SK-N-SH (cell line): ENCODE results near the gene TUBD1. TPM values are rescaled to one million over a fixed set of nuclear protein-coding genes. Genes with fewer than 3 reads are reported as not detected.
A peak's percentile ranks its signal among the peaks of the same experiment; 100 is the strongest.

Experiments
- CTCF ChIA-PET: fragments of 300-600, 350-600 bp; formaldehyde crosslinking; extraction: SDS; loops from one replicate; lab custom pipeline; 2021; lab: Yijun Ruan, JAX
- POLR2A ChIA-PET: fragments of 350-600 bp; sonication (Branson Sonifier 250); formaldehyde crosslinking; extraction: SDS; loops from one replicate; lab custom pipeline; 2020; ENCODE audit warnings: antibody characterized with exemption, inconsistent platforms; lab: Yijun Ruan, JAX
- DNase-seq: peaks from one replicate; pipeline ENCODE4 v3.0.0; 2012
- H2AFZ ChIP-seq: fragments of 200-600 bp; sonication (generic); 2 replicates; pipeline ENCODE4 v1.8.1; 2016; ENCODE audit warnings: antibody characterized with exemption, mild to moderate bottlenecking, low read depth
- H3F3A ChIP-seq: fragments of 200-600 bp; sonication (generic); replicated peaks from 2 replicates; pipeline ENCODE3; 2016; ENCODE audit warnings: antibody characterized with exemption, mild to moderate bottlenecking; ENCODE audit not compliant: insufficient read depth
- H3K27ac ChIP-seq, 2 experiments: fragments of 200-500 bp in 1 of 2; fragments of 200-600 bp in 1 of 2; sonication (Bioruptor generic) in 1 of 2; sonication (generic), shearing (Covaris generic) in 1 of 2; 2 replicates each; pipeline versions ENCODE4 v1.5.1 to v1.6.1; 2014 to 2016; ENCODE audit warnings: low read depth in 2 of 2, inconsistent platforms in 1 of 2, low read length in 1 of 2, mild to moderate bottlenecking in 1 of 2, mixed read lengths in 1 of 2
- H3K27me3 ChIP-seq: fragments of 200-600 bp; sonication (generic), shearing (Covaris generic); 2 replicates; pipeline ENCODE4 v1.6.1; 2016; ENCODE audit warnings: mixed run types; ENCODE audit not compliant: insufficient read depth
- H3K36me3 ChIP-seq, 2 experiments: fragments of 200-500 bp in 1 of 2; fragments of 200-600 bp in 1 of 2; sonication (Bioruptor generic) in 1 of 2; sonication (generic) in 1 of 2; replicated peaks in 1 of 2; 2 replicates each; pipeline versions ENCODE3 to v1.5.1; 2014 to 2016; ENCODE audit warnings: low read length in 1 of 2, mild to moderate bottlenecking in 1 of 2; ENCODE audit not compliant: insufficient read depth in 2 of 2, control insufficient read depth in 1 of 2
- H3K4me1 ChIP-seq, 2 experiments: fragments of 200-500 bp in 1 of 2; fragments of 200-600 bp in 1 of 2; sonication (Bioruptor generic) in 1 of 2; sonication (generic), shearing (Covaris generic) in 1 of 2; 2 replicates each; pipeline versions ENCODE4 v1.5.1 to v1.6.1; 2014 to 2016; ENCODE audit warnings: low read depth in 1 of 2, low read length in 1 of 2, mixed run types in 1 of 2; ENCODE audit not compliant: insufficient read depth in 2 of 2, control insufficient read depth in 1 of 2
- H3K4me2 ChIP-seq: fragments of 200-600 bp; sonication (generic), shearing (Covaris generic); 2 replicates; pipeline ENCODE4 v1.6.1; 2017; ENCODE audit warnings: mixed run types
- H3K4me3 ChIP-seq, 2 experiments: fragments of 200-500 bp in 1 of 2; fragments of 200-600 bp in 1 of 2; sonication (Bioruptor generic) in 1 of 2; sonication (generic), shearing (Covaris generic) in 1 of 2; 2 replicates each; pipeline versions ENCODE4 v1.5.1 to v1.8.1; 2014 to 2016; ENCODE audit warnings: low read depth in 2 of 2, inconsistent platforms in 1 of 2, low read length in 1 of 2, mild to moderate bottlenecking in 1 of 2, mixed read lengths in 1 of 2, moderate library complexity in 1 of 2
- H3K79me2 ChIP-seq: fragments of 200-600 bp; sonication (generic); 2 replicates; pipeline ENCODE4 v1.8.1; 2017; ENCODE audit warnings: mild to moderate bottlenecking; ENCODE audit not compliant: insufficient read depth
- H3K9ac ChIP-seq: fragments of 200-600 bp; sonication (generic); 2 replicates; pipeline ENCODE4 v1.6.1; 2017; ENCODE audit warnings: mixed run types
- H3K9me2 ChIP-seq: fragments of 200-600 bp; sonication (generic); 2 replicates; pipeline ENCODE4 v1.6.1; 2017; ENCODE audit warnings: mixed run types
- H3K9me3 ChIP-seq: fragments of 200-600 bp; sonication (generic); 2 replicates; pipeline ENCODE4 v1.6.1; 2017; ENCODE audit warnings: mixed run types, mild to moderate bottlenecking, moderate library complexity
- H4K20me1 ChIP-seq: fragments of 200-600 bp; sonication (generic); 2 replicates; pipeline ENCODE4 v1.6.1; 2017; ENCODE audit warnings: mild to moderate bottlenecking, mixed run types; ENCODE audit not compliant: insufficient read depth
- EP300 ChIP-seq, 2 experiments: IDR thresholded peaks; 2 replicates each; pipeline versions ENCODE4 v1.4.0 to v1.6.1; 2012; ENCODE audit warnings: borderline replicate concordance in 1 of 2, low read depth in 1 of 2, low read length in 1 of 2
- EZH2phosphoT487 ChIP-seq: fragments of 200-600 bp; sonication (generic); IDR thresholded peaks from 2 replicates; pipeline ENCODE4 v1.6.1; 2017; ENCODE audit warnings: low read depth, mixed run types, mild to moderate bottlenecking, antibody characterized with exemption, moderate library complexity, borderline replicate concordance
- FOXJ3 ChIP-seq: sonication (generic); formaldehyde crosslinking; IDR thresholded peaks from 2 replicates; pipeline ENCODE4 v1.5.1; 2020; ENCODE audit warnings: mild to moderate bottlenecking, missing genetic modification reagents
- MEF2A ChIP-seq: IDR thresholded peaks from 2 replicates; pipeline ENCODE4 v1.4.0; 2012; ENCODE audit warnings: low read depth, borderline replicate concordance
- MXI1 ChIP-seq: IDR thresholded peaks from 2 replicates; pipeline ENCODE4 v1.6.1; 2012; ENCODE audit warnings: mild to moderate bottlenecking, low read depth, low read length, improper control_type of control experiment
- NFIC ChIP-seq: IDR thresholded peaks from 2 replicates; pipeline ENCODE4 v1.4.0; 2012; ENCODE audit warnings: borderline replicate concordance
- NRF1 ChIP-seq: IDR thresholded peaks from 2 replicates; pipeline ENCODE4 v1.6.1; 2012; ENCODE audit warnings: low read depth, mild to moderate bottlenecking, low read length
- PBX3 ChIP-seq: IDR thresholded peaks from 2 replicates; pipeline ENCODE4; 2012
- REST ChIP-seq: IDR thresholded peaks from 2 replicates; pipeline ENCODE4 v1.6.1; 2012; ENCODE audit warnings: mild to moderate bottlenecking, low read depth, low read length, moderate library complexity
- RFX5 ChIP-seq: IDR thresholded peaks from 2 replicates; pipeline ENCODE4 v1.6.1; 2012; ENCODE audit warnings: mild to moderate bottlenecking, improper control_type of control experiment, low read length
- SIN3A ChIP-seq: IDR thresholded peaks from 2 replicates; pipeline ENCODE4 v1.6.1; 2012; ENCODE audit warnings: low read depth, mild to moderate bottlenecking, low read length, moderate library complexity, borderline replicate concordance
- SMC3 ChIP-seq: IDR thresholded peaks from 2 replicates; pipeline ENCODE4 v1.6.1; 2012; ENCODE audit warnings: low read depth, low read length, improper control_type of control experiment
- TAF1 ChIP-seq: IDR thresholded peaks from 2 replicates; pipeline ENCODE4 v1.6.1; 2012; ENCODE audit warnings: low read depth, mild to moderate bottlenecking, low read length, moderate library complexity, borderline replicate concordance
- TEAD4 ChIP-seq: IDR thresholded peaks from 2 replicates; pipeline ENCODE4 v1.4.0; 2012; ENCODE audit warnings: mild to moderate bottlenecking, borderline replicate concordance; ENCODE audit not compliant: insufficient read depth
- USF1 ChIP-seq: IDR thresholded peaks from 2 replicates; pipeline ENCODE4 v1.4.0; 2012; ENCODE audit warnings: low read depth, borderline replicate concordance
- YY1 ChIP-seq: IDR thresholded peaks from 2 replicates; pipeline ENCODE4 v1.4.0; 2012; ENCODE audit warnings: low read depth, mild to moderate bottlenecking
- WGBS: methylation state at CpG from one replicate; pipeline ENCODE4 v1.1.6; 2017; ENCODE audit warnings: low lambda C conversion rate; 5-methylcytosine and 5-hydroxymethylcytosine counted together
- polyA plus RNA-seq, 3 experiments: library from polyadenylated mRNA; depleted of rRNA; stranded (reverse); fragments of >200 nt; gene quantifications; 2 replicates each; pipeline ENCODE4 v1.2.3, GENCODE V29; 2012
- TF ChIP-seq, protein P1 (sequence below): fragments of 150-350 bp; IDR thresholded peaks from 2 replicates; pipeline ENCODE4 v1.6.1; 2016; ENCODE audit warnings: mild to moderate bottlenecking, low read depth, low read length
- TF ChIP-seq, protein P2 (sequence below): fragments of 200-600 bp; sonication (generic); IDR thresholded peaks from 2 replicates; pipeline ENCODE4 v1.6.1; 2017; ENCODE audit warnings: antibody characterized with exemption, mild to moderate bottlenecking, moderate library complexity

The TUBD1 gene
- polyA plus RNA-seq, 1 of the 3 experiments (the other 2 are of a cell fraction), result 3.2 TPM

- ChIA-PET CTCF (interaction anchor here (0.7 to 1.3 kb wide), 7 partner anchors 29 to 100 kb away, joined by 3 to 7 read pairs (median 3); no protein-coding TSS in a partner anchor), POLR2A (no interaction called here)
- no peak overlapping the region for H3K9ac ChIP-seq
- peaks cover 13 to 40% of the 10 kb centered on the region in 2 experiments for H3K36me3 ChIP-seq
- H2AFZ ChIP-seq, result no peak overlapping the region
- DNase-seq, result no peak
- H3K4me2 ChIP-seq, result no peak overlapping the region
- H3K4me1 ChIP-seq, result peaks cover 0 to 16% of the 10 kb centered on the region in 2 experiments; a peak in 2 of 4 replicates
- H3K79me2 ChIP-seq, result peaks cover 10% of the 10 kb centered on the region; the same call in 1 of the 2 replicates
- no peaks in the 10 kb centered on the region for H4K20me1 ChIP-seq
- no peaks in the 10 kb centered on the region for H3K9me2 ChIP-seq
- H3K9me3 ChIP-seq, result no peaks in the 10 kb centered on the region
- H3K27ac ChIP-seq, result peak overlapping the region in 1 of 2 experiments; percentile 12; a peak in 2 of 4 replicates
- WGBS, result 100% methylated on average over 1 of the region's 1 CpG
- no peak overlapping the region for H3K4me3 ChIP-seq
- TF ChIP-seq MXI1 (no peak), SMC3 (no peak), USF1 (no peak), RFX5 (no peak), NFIC (no peak), REST (no peak), MEF2A (no peak), EP300 (IDR thresholded peaks at IDR 0.05; ENCODE audit: borderline replicate concordance in 1 of 2, low read depth in 1 of 2, low read length in 1 of 2) (no peak), SIN3A (no peak), TAF1 (no peak), TEAD4 (no peak), PBX3 (no peak), YY1 (no peak), EZH2phosphoT487 (no peak), FOXJ3 (CRISPR knock-in tag) (no peak), NRF1 (no peak)
- TF ChIP-seq, protein P1, sequence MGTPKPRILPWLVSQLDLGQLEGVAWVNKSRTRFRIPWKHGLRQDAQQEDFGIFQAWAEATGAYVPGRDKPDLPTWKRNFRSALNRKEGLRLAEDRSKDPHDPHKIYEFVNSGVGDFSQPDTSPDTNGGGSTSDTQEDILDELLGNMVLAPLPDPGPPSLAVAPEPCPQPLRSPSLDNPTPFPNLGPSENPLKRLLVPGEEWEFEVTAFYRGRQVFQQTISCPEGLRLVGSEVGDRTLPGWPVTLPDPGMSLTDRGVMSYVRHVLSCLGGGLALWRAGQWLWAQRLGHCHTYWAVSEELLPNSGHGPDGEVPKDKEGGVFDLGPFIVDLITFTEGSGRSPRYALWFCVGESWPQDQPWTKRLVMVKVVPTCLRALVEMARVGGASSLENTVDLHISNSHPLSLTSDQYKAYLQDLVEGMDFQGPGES, result no peak
- TF ChIP-seq, protein P2, sequence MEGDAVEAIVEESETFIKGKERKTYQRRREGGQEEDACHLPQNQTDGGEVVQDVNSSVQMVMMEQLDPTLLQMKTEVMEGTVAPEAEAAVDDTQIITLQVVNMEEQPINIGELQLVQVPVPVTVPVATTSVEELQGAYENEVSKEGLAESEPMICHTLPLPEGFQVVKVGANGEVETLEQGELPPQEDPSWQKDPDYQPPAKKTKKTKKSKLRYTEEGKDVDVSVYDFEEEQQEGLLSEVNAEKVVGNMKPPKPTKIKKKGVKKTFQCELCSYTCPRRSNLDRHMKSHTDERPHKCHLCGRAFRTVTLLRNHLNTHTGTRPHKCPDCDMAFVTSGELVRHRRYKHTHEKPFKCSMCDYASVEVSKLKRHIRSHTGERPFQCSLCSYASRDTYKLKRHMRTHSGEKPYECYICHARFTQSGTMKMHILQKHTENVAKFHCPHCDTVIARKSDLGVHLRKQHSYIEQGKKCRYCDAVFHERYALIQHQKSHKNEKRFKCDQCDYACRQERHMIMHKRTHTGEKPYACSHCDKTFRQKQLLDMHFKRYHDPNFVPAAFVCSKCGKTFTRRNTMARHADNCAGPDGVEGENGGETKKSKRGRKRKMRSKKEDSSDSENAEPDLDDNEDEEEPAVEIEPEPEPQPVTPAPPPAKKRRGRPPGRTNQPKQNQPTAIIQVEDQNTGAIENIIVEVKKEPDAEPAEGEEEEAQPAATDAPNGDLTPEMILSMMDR, result no peak
- H3F3A ChIP-seq, result peaks cover 28% of the 10 kb centered on the region
- no peaks in the 10 kb centered on the region for H3K27me3 ChIP-seq
Observed at GRCh38 chr17:59814276-59814675, 78.5 kb downstream of the TUBD1 start.
